ENCODE data around the gene ATP9B. TPM values are rescaled to one million over a fixed set of nuclear protein-coding genes. Genes with fewer than 3 reads are reported as not detected.

Gene ATP9B
- total RNA-seq, 1 experiment from 2014 or later = 8.6 TPM

- POLR2A ChIA-PET (ENCODE audit: unreplicated experiment) = no interaction called here
- intact Hi-C loops (cut with micrococcal nuclease; ENCODE audit: unreplicated experiment) = no loop called here
- Histone ChIP-seq H3K79me2 (ENCODE audit: low read depth) (no peaks in the 10 kb centered on the region), H3K9me2 (ENCODE audit: insufficient read depth) (no peaks in the 10 kb centered on the region), H3K9me3 (ENCODE audit: insufficient read depth, low read depth) (no peaks in the 10 kb centered on the region), H3K4me1 (replicated peaks; ENCODE audit: insufficient read depth) (no peaks in the 10 kb centered on the region), H3K27ac (no peak overlapping the region), H3K4me2 (no peak overlapping the region), H2AFZ (no peak overlapping the region), H3F3A (ENCODE audit: insufficient read depth, low read depth) (no peaks in the 10 kb centered on the region), H3K36me3 (ENCODE audit: low read depth) (no peaks in the 10 kb centered on the region; the same call in 1 of the 2 replicates), H3K27me3 (ENCODE audit: insufficient read depth, low read depth) (no peaks in the 10 kb centered on the region), H4K20me1 (ENCODE audit: insufficient read depth) (no peaks in the 10 kb centered on the region), H3K4me3 (no peak overlapping the region)
- no TSS peak for BruUV-seq (replicated peaks)
- TF ChIP-seq EZH2 (IDR thresholded peaks at IDR 0.05; ENCODE audit: low read depth) (no peak), CTCF (conservative IDR thresholded peaks at IDR 0.05) (no peak)
- CTCF ChIA-PET = no interaction called here
- DNase-seq = no peak
These were observed 36.3 kb downstream of the ATP9B start for GRCh38 chr18:79105455-79105854.

GRCh38 chr18:79106084-79106483, 36.9 kb downstream of the ATP9B start:
- no peak for TF ChIP-seq CTCF (conservative IDR thresholded peaks at IDR 0.05)
- TF ChIP-seq EZH2 (IDR thresholded peaks at IDR 0.05; ENCODE audit: low read depth) = no peak
- intact Hi-C loops (cut with micrococcal nuclease; ENCODE audit: unreplicated experiment) = no loop called here
- Histone ChIP-seq H3K4me3 (no peak overlapping the region), H3K9me2 (ENCODE audit: insufficient read depth) (no peaks in the 10 kb centered on the region), H3K36me3 (ENCODE audit: low read depth) (no peaks in the 10 kb centered on the region; the same call in 1 of the 2 replicates), H3K4me1 (replicated peaks; ENCODE audit: insufficient read depth) (no peaks in the 10 kb centered on the region), H3K9me3 (ENCODE audit: insufficient read depth, low read depth) (no peaks in the 10 kb centered on the region), H4K20me1 (ENCODE audit: insufficient read depth) (no peaks in the 10 kb centered on the region), H3K27ac (no peak overlapping the region), H3K4me2 (no peak overlapping the region), H3K79me2 (ENCODE audit: low read depth) (no peaks in the 10 kb centered on the region), H3F3A (ENCODE audit: insufficient read depth, low read depth) (no peaks in the 10 kb centered on the region), H2AFZ (no peak overlapping the region), H3K27me3 (ENCODE audit: insufficient read depth, low read depth) (no peaks in the 10 kb centered on the region)
- DNase-seq = no peak
- BruUV-seq (replicated peaks) = no TSS peak
- ChIA-PET POLR2A (ENCODE audit: unreplicated experiment) (no interaction called here), CTCF (no interaction called here)

GRCh38 chr18:79107886-79108285, 38.7 kb downstream of the ATP9B start:
- H4K20me1 ChIP-seq (ENCODE audit: insufficient read depth) = no peaks in the 10 kb centered on the region
- no peak overlapping the region for H3K4me3 ChIP-seq
- no peaks in the 10 kb centered on the region for H3K4me1 ChIP-seq (replicated peaks; ENCODE audit: insufficient read depth)
- no peak for DNase-seq
- H3K9me3 ChIP-seq (ENCODE audit: insufficient read depth, low read depth) = no peaks in the 10 kb centered on the region
- ChIA-PET CTCF (no interaction called here), POLR2A (ENCODE audit: unreplicated experiment) (no interaction called here)
- no peaks in the 10 kb centered on the region for H3K27me3 ChIP-seq (ENCODE audit: insufficient read depth, low read depth)
- no TSS peak for BruUV-seq (replicated peaks)
- no peaks in the 10 kb centered on the region for H3K79me2 ChIP-seq (ENCODE audit: low read depth)
- no peak overlapping the region for H3K27ac ChIP-seq
- H3K4me2 ChIP-seq = no peak overlapping the region
- no peaks in the 10 kb centered on the region for H3K9me2 ChIP-seq (ENCODE audit: insufficient read depth)
- H3K36me3 ChIP-seq (ENCODE audit: low read depth) = no peaks in the 10 kb centered on the region
- intact Hi-C loops (cut with micrococcal nuclease; ENCODE audit: unreplicated experiment) = no loop called here
- H2AFZ ChIP-seq = no peak overlapping the region
- no peaks in the 10 kb centered on the region for H3F3A ChIP-seq (ENCODE audit: insufficient read depth, low read depth)
- TF ChIP-seq CTCF (conservative IDR thresholded peaks at IDR 0.05) (no peak), EZH2 (IDR thresholded peaks at IDR 0.05; ENCODE audit: low read depth) (no peak)

Data from PC-9 (cell line).